ENCODE measurements around the gene FAM131A. TPM values are rescaled to one million over a fixed set of nuclear protein-coding genes. Genes with fewer than 3 reads are reported as not detected.

Gene FAM131A
- total and polyA plus RNA-seq, 2 donors (not counting 3 experiments of a cell fraction or from before 2014, with no cell fraction given) = 19.9 to 29.9 TPM

GRCh38 chr3:184345317-184346144 is 8.1 kb downstream of the FAM131A start:
- no peaks in the 10 kb centered on the region for H3K9me3 ChIP-seq (replicated peaks; ENCODE audit: control insufficient read depth, insufficient read depth, low read length)
- H2AFZ ChIP-seq (ENCODE audit: low read depth, low read length) = no peak overlapping the region
- POLR2A ChIA-PET = no interaction called here
- dilution Hi-C loops (cut with MboI; ENCODE audit: extremely low pct_ligation_motif_present, low sequenced_read_pairs) (no loop called here), intact Hi-C loops (cut with micrococcal nuclease) (no loop called here)
- peak; percentile 44 for DNase-seq (ENCODE audit: low read depth, low spot score)
- no peaks in the 10 kb centered on the region for H3K9me1 ChIP-seq (replicated peaks; ENCODE audit: control insufficient read depth, extremely low read depth, insufficient read depth, low read length)
- no peaks in the 10 kb centered on the region for H4K20me1 ChIP-seq (replicated peaks; ENCODE audit: control insufficient read depth, extremely low read depth, insufficient read depth, low read length)
- H3K4me1 ChIP-seq (ENCODE audit: control insufficient read depth, extremely low read depth, insufficient read depth, low read length) = peaks cover 7% of the 10 kb centered on the region
- H3K4me2 ChIP-seq (ENCODE audit: insufficient read depth, low read length) = no peak overlapping the region
- H3K27me3 ChIP-seq (ENCODE audit: control insufficient read depth in 2 of 2, insufficient read depth in 2 of 2, low read length in 2 of 2) = no peaks in the 10 kb centered on the region
- TF ChIP-seq, protein P1, sequence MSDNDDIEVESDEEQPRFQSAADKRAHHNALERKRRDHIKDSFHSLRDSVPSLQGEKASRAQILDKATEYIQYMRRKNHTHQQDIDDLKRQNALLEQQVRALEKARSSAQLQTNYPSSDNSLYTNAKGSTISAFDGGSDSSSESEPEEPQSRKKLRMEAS (IDR thresholded peaks at IDR 0.05; ENCODE audit: insufficient read depth, insufficient read length) = no peak
- TF ChIP-seq, protein P2, sequence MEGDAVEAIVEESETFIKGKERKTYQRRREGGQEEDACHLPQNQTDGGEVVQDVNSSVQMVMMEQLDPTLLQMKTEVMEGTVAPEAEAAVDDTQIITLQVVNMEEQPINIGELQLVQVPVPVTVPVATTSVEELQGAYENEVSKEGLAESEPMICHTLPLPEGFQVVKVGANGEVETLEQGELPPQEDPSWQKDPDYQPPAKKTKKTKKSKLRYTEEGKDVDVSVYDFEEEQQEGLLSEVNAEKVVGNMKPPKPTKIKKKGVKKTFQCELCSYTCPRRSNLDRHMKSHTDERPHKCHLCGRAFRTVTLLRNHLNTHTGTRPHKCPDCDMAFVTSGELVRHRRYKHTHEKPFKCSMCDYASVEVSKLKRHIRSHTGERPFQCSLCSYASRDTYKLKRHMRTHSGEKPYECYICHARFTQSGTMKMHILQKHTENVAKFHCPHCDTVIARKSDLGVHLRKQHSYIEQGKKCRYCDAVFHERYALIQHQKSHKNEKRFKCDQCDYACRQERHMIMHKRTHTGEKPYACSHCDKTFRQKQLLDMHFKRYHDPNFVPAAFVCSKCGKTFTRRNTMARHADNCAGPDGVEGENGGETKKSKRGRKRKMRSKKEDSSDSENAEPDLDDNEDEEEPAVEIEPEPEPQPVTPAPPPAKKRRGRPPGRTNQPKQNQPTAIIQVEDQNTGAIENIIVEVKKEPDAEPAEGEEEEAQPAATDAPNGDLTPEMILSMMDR (IDR thresholded peaks at IDR 0.05; ENCODE audit: extremely low read depth in 1 of 2, insufficient read depth in 1 of 2, low read depth in 1 of 2, low read length in 2 of 2) = peak; percentile 43 to 59
- TF ChIP-seq POLR2AphosphoS5 (IDR thresholded peaks at IDR 0.05; ENCODE audit: insufficient read depth, low read depth, low read length) = no peak
- TF ChIP-seq EZH2 (IDR thresholded peaks at IDR 0.05; ENCODE audit: borderline replicate concordance, low read depth, low read length, severe bottlenecking) = no peak
- FAIRE-seq = peak; percentile 78
- BruUV-seq (replicated peaks) = no TSS peak
- CTCF ChIA-PET = interaction anchor here (0.6 to 1.7 kb wide), 8 partner anchors 8 to 196 kb away, joined by 3 to 8 read pairs (median 4); partner anchors contain the start of gene CLCN2
- no peak overlapping the region for H3K9ac ChIP-seq (replicated peaks; ENCODE audit: extremely low read depth, insufficient read depth, low read length)
- peaks cover 6 to 25% of the 10 kb centered on the region in 2 experiments for H3K36me3 ChIP-seq (ENCODE audit: control insufficient read depth in 2 of 2, extremely low read depth in 1 of 2, insufficient read depth in 2 of 2, low read length in 2 of 2)
- no peak overlapping the region for H3K4me3 ChIP-seq (replicated peaks in 1 of 3; ENCODE audit: insufficient read depth in 1 of 3, low read depth in 1 of 3, low read length in 3 of 3)
- no peak overlapping the region for H3K27ac ChIP-seq (ENCODE audit: insufficient read depth, low read depth, low read length)
- peaks cover 7% of the 10 kb centered on the region for H3K79me2 ChIP-seq (ENCODE audit: control insufficient read depth, insufficient read depth, low read length)

Data from endothelial cell of umbilical vein (primary cell).